Endothelial cell of umbilical vein (primary cell): Measurements from ENCODE around the gene TMIE. TPM values are rescaled to one million over a fixed set of nuclear protein-coding genes. Genes with fewer than 3 reads are reported as not detected.

Source experiments
- BruUV-seq: library from RNA; stranded (reverse); fragments of 400-500 nt; replicated peaks from 2 replicates; lab custom pipeline; 2021; lab: Mats Ljungman, UMichigan
- CTCF ChIA-PET: fragments of 300-600, 350-600 bp; sonication (Branson Sonifier 250); formaldehyde crosslinking; loops from one replicate; lab custom pipeline; 2021; ENCODE audit warnings: antibody characterized with exemption, inconsistent platforms; lab: Charles Lee
- POLR2A ChIA-PET: fragments of 300-600, 350-600 bp; sonication (Branson Sonifier 250); formaldehyde crosslinking; loops from one replicate; lab custom pipeline; 2021; ENCODE audit warnings: antibody characterized with exemption, inconsistent platforms; lab: Charles Lee
- DNase-seq: peaks from one replicate; pipeline ENCODE4 v3.0.0-alpha.2; 2011; ENCODE audit warnings: low read depth, low spot score
- FAIRE-seq: peaks from 2 replicates; lab custom pipeline; 2011; peaks lifted over from hg19 to GRCh38; lab: Jason Lieb, UNC
- H2AFZ ChIP-seq: 2 replicates; pipeline ENCODE4 v1.6.0; 2012; ENCODE audit warnings: low read depth, low read length, control low read depth, inconsistent platforms
- H3K27ac ChIP-seq: 2 replicates; pipeline ENCODE4 v1.5.1; 2011; ENCODE audit warnings: low read depth, mild to moderate bottlenecking, control low read depth, low read length, moderate library complexity; ENCODE audit not compliant: insufficient read depth
- H3K27me3 ChIP-seq, 2 experiments: 2 replicates each; pipeline versions ENCODE4 v1.6.0 to v1.6.1; 2011; ENCODE audit warnings: low read length in 2 of 2, mixed read lengths in 1 of 2; ENCODE audit not compliant: control insufficient read depth in 2 of 2, insufficient read depth in 2 of 2
- H3K36me3 ChIP-seq, 2 experiments: 2 replicates in 1 of 2; 3 replicates in 1 of 2; pipeline ENCODE4 v1.5.1; 2011; ENCODE audit warnings: low read length in 2 of 2, mild to moderate bottlenecking in 1 of 2, moderate library complexity in 1 of 2; ENCODE audit not compliant: control insufficient read depth in 2 of 2, insufficient read depth in 2 of 2; ENCODE audit errors: extremely low read depth in 1 of 2
- H3K4me1 ChIP-seq: 3 replicates; pipeline ENCODE4 v1.5.1; 2011; ENCODE audit warnings: mild to moderate bottlenecking, low read length; ENCODE audit not compliant: control insufficient read depth, insufficient read depth; ENCODE audit errors: extremely low read depth
- H3K4me2 ChIP-seq: 2 replicates; pipeline ENCODE4 v1.6.1; 2011; ENCODE audit warnings: low read length, control low read depth, mixed read lengths; ENCODE audit not compliant: insufficient read depth
- H3K4me3 ChIP-seq, 3 experiments: fragments of 200-600 bp in 1 of 3; sonication (generic), shearing (Covaris generic) in 1 of 3; replicated peaks in 1 of 3; 2 replicates each; pipeline ENCODE4 v1.5.1; 2011 to 2016; ENCODE audit warnings: control low read depth in 3 of 3, low read length in 3 of 3, mild to moderate bottlenecking in 2 of 3, inconsistent platforms in 1 of 3, low read depth in 1 of 3, moderate library complexity in 1 of 3; ENCODE audit not compliant: insufficient read depth in 1 of 3
- H3K79me2 ChIP-seq: 2 replicates; pipeline ENCODE4 v1.6.0; 2012; ENCODE audit warnings: low read length, inconsistent platforms; ENCODE audit not compliant: control insufficient read depth, insufficient read depth
- H3K9ac ChIP-seq: replicated peaks from 2 replicates; pipeline ENCODE3; 2011; ENCODE audit warnings: low read length, control low read depth; ENCODE audit not compliant: insufficient read depth; ENCODE audit errors: extremely low read depth
- H3K9me1 ChIP-seq: replicated peaks from 3 replicates; pipeline ENCODE4 v1.6.0; 2011; ENCODE audit warnings: mild to moderate bottlenecking, low read length; ENCODE audit not compliant: control insufficient read depth, insufficient read depth; ENCODE audit errors: extremely low read depth
- H3K9me3 ChIP-seq: replicated peaks from 2 replicates; pipeline ENCODE4 v1.5.1; 2012; ENCODE audit warnings: low read length, inconsistent platforms; ENCODE audit not compliant: control insufficient read depth, insufficient read depth
- H4K20me1 ChIP-seq: replicated peaks from 2 replicates; pipeline ENCODE3; 2011; ENCODE audit warnings: mild to moderate bottlenecking, low read length; ENCODE audit not compliant: control insufficient read depth, insufficient read depth; ENCODE audit errors: extremely low read depth
- EZH2 ChIP-seq: IDR thresholded peaks from 2 replicates; pipeline ENCODE4 v1.6.1; 2012; ENCODE audit warnings: borderline replicate concordance, low read depth, mild to moderate bottlenecking, moderate library complexity, low read length, inconsistent platforms; ENCODE audit not compliant: severe bottlenecking
- FOS ChIP-seq: IDR thresholded peaks from 2 replicates; pipeline ENCODE4 v1.6.1; 2011; ENCODE audit warnings: mild to moderate bottlenecking, low read length, moderate library complexity, borderline replicate concordance; ENCODE audit not compliant: insufficient read depth
- GATA2 ChIP-seq: IDR thresholded peaks from 2 replicates; pipeline ENCODE4 v1.7.0; 2011; ENCODE audit warnings: low read depth, mild to moderate bottlenecking, moderate library complexity, mixed read lengths, low read length; ENCODE audit not compliant: insufficient read length, insufficient read depth
- JUN ChIP-seq: IDR thresholded peaks from 2 replicates; pipeline ENCODE4 v1.6.1; 2011; ENCODE audit warnings: borderline replicate concordance, low read depth; ENCODE audit not compliant: insufficient read length, insufficient read depth
- MYC ChIP-seq: IDR thresholded peaks from one replicate; pipeline ENCODE4 v1.6.1; 2011; ENCODE audit warnings: mild to moderate bottlenecking, low read depth, low read length
- POLR2A ChIP-seq: IDR thresholded peaks from 2 replicates; pipeline ENCODE4 v1.6.1; 2012; ENCODE audit warnings: low read depth, mild to moderate bottlenecking, control low read depth, low read length
- POLR2AphosphoS5 ChIP-seq: IDR thresholded peaks from 2 replicates; pipeline ENCODE4 v1.6.1; 2012; ENCODE audit warnings: low read depth, mild to moderate bottlenecking, control low read depth, low read length, moderate library complexity; ENCODE audit not compliant: insufficient read depth
- dilution Hi-C: fragments of 300-500 bp; cut with MboI; formaldehyde crosslinking; loops from one replicate; pipeline ENCODE4 v1.15.0; 2019; ENCODE audit warnings: low sequenced_read_pairs; ENCODE audit not compliant: extremely low pct_ligation_motif_present
- intact Hi-C: fragments of 100-400 bp; cut with micrococcal nuclease; formaldehyde crosslinking; loops from one replicate; pipeline ENCODE4 v1.10.0; 2022
- polyA plus RNA-seq, 4 experiments: library from polyadenylated mRNA; depleted of rRNA in 3 of 4; stranded (reverse) in 3 of 4; unstranded in 1 of 4; fragments of >200 nt; gene quantifications; 2 replicates each; pipeline versions ENCODE4 v1.2.1 to v1.2.3, GENCODE V29; 2011 to 2012; ENCODE audit warnings: missing spikeins in 1 of 4
- total RNA-seq: library from RNA; stranded (reverse); gene quantifications from 2 replicates; pipeline ENCODE4 v1.2.3, GENCODE V29; 2021
- TF ChIP-seq, protein P1 (sequence below), 2 donors: IDR thresholded peaks; 1 replicate in 1 of 2; 2 replicates in 1 of 2; pipeline ENCODE4 v1.5.1; 2011; ENCODE audit warnings: low read length in 2 of 2, mild to moderate bottlenecking in 2 of 2, moderate library complexity in 2 of 2, control low read depth in 1 of 2, inconsistent platforms in 1 of 2, low read depth in 1 of 2; ENCODE audit not compliant: insufficient read depth in 1 of 2; ENCODE audit errors: extremely low read depth in 1 of 2
- TF ChIP-seq, protein P2 (sequence below): IDR thresholded peaks from 2 replicates; pipeline ENCODE4 v1.6.1; 2011; ENCODE audit not compliant: insufficient read depth, insufficient read length

TMIE gene
- total and polyA plus RNA-seq, 2 donors (not counting 3 experiments of a cell fraction or from before 2014, with no cell fraction given): 0.15 to 0.27 TPM

DNA sequence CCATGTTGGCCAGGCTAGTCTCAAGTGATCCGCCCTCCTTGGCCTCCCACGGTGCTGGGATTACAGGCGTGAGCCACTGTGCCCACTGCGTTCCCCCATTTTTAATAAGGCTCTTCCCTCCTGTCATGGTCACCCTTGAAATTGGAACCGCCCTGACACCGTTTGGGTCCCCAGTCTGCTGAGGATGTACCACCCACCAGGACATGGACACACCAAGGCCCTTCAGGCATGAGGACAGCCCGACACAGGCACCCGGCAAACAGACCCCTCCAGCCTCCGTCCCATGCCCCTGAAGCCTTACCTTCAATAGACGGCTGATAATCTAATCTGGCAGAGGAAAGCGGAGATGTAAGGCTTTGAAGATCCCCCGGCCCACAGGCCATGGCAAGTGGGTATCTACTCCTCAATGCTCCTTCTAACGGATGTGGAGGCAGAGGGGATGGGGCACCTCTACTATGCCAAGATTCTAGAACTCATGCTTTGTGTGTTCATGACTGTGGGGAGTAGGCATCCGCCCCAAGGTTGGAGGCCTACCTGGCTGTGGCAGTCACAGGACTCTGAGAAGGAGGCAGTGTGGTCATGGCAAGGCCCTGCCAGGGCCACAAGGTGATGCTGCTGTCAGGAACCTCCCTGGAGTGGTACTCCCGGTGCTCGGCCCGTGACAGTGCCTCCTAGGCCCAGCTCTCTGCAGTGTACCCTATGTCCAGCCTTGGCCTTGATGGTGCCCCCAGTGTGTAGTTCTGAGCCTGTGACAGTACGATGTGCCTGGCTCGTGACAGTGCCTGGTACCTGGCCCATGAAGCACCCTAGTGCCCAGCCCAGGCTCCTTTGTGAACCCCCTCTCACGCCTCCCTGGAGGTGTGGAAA, 35.0 kb downstream of the TMIE start:
- Histone ChIP-seq H3K9me1 (no peaks in the 10 kb centered on the region), H2AFZ (no peak overlapping the region), H3K9me3 (no peaks in the 10 kb centered on the region), H3K4me2 (no peak overlapping the region), H3K27ac (no peak overlapping the region), H4K20me1 (no peaks in the 10 kb centered on the region), H3K79me2 (no peaks in the 10 kb centered on the region), H3K4me1 (no peaks in the 10 kb centered on the region), H3K4me3 (no peak overlapping the region), H3K36me3 (no peaks in the 10 kb centered on the region), H3K27me3 (peaks cover 2 to 4% of the 10 kb centered on the region in 2 experiments), H3K9ac (no peak overlapping the region)
- POLR2A ChIA-PET: no interaction called here
- intact Hi-C loops (no loop called here), dilution Hi-C loops (no loop called here)
- no peak for TF ChIP-seq GATA2
- TF ChIP-seq POLR2AphosphoS5: no peak
- TF ChIP-seq EZH2: no peak
- TF ChIP-seq FOS: no peak
- TF ChIP-seq, protein P1, sequence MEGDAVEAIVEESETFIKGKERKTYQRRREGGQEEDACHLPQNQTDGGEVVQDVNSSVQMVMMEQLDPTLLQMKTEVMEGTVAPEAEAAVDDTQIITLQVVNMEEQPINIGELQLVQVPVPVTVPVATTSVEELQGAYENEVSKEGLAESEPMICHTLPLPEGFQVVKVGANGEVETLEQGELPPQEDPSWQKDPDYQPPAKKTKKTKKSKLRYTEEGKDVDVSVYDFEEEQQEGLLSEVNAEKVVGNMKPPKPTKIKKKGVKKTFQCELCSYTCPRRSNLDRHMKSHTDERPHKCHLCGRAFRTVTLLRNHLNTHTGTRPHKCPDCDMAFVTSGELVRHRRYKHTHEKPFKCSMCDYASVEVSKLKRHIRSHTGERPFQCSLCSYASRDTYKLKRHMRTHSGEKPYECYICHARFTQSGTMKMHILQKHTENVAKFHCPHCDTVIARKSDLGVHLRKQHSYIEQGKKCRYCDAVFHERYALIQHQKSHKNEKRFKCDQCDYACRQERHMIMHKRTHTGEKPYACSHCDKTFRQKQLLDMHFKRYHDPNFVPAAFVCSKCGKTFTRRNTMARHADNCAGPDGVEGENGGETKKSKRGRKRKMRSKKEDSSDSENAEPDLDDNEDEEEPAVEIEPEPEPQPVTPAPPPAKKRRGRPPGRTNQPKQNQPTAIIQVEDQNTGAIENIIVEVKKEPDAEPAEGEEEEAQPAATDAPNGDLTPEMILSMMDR (IDR thresholded peaks at IDR 0.05; ENCODE audit: extremely low read depth in 1 of 2, insufficient read depth in 1 of 2, low read depth in 1 of 2, low read length in 2 of 2): no peak
- TF ChIP-seq POLR2A: no peak
- TF ChIP-seq, protein P2, sequence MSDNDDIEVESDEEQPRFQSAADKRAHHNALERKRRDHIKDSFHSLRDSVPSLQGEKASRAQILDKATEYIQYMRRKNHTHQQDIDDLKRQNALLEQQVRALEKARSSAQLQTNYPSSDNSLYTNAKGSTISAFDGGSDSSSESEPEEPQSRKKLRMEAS: no peak
- TF ChIP-seq MYC: no peak
- no peak for TF ChIP-seq JUN
- DNase-seq (no peak), FAIRE-seq (no peak)
- CTCF ChIA-PET: interaction anchor here (0.7 to 1.0 kb wide), 2 partner anchors 28 to 159 kb away, joined by 3 read pairs; no protein-coding TSS in a partner anchor
- no TSS peak for BruUV-seq
